Limb (tissue), 2 donors: ENCODE data around the gene GLYATL1.

Source experiments
- DNase-seq, 2 donors: peaks; one replicate each; pipeline ENCODE4 v3.0.0-alpha.2; 2016; ENCODE audit errors: extremely low spot score in 2 of 2

The GLYATL1 gene, protein sequence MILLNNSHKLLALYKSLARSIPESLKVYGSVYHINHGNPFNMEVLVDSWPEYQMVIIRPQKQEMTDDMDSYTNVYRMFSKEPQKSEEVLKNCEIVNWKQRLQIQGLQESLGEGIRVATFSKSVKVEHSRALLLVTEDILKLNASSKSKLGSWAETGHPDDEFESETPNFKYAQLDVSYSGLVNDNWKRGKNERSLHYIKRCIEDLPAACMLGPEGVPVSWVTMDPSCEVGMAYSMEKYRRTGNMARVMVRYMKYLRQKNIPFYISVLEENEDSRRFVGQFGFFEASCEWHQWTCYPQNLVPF

DNA sequence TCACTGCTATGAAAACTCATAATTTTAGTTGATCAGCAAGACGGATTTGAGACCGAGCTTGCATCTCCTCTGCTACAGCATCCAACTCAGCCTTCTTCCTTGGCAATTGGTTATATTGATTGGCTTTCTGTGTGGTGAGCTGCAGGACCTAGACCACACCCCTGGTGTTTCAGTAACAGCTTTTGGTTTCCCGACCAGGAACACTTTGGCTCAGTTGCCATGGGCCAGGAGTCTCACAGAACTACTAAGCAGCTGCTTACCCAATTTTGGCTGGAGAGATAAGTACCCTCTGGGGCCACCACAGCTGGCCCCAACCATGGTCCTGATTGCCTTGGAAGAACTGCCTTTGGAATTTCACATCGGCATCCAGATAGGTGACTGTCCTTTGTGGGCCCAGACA, at the start of gene GLYATL1:
TSS of gene GLYATL1 (plus strand) at position 212 of the 400 bp plus-strand sequence. CDS start 7,600 bp downstream, outside the sequence.
- DNase-seq = no peak

DNA sequence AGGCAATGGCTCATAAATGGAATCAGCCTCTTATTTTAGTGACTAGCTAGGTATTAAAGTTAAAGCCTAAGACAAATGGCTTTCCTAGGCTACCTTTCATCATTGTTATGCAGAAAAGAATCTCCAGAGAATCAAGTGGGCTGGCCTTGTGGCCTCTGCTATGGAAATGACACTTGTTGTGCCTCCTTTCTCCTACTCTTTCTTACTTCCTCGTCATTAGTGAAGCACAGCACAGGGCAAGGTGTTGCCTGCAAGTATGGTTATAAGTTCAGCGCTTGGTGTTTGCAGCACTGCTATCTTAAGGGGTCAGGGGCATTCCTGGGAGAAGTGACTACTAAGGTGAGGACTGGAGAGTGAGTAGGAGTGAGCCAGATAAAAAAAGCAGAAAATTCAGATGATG, 45.4 kb upstream of the GLYATL1 start:
- no peak for DNase-seq

DNA sequence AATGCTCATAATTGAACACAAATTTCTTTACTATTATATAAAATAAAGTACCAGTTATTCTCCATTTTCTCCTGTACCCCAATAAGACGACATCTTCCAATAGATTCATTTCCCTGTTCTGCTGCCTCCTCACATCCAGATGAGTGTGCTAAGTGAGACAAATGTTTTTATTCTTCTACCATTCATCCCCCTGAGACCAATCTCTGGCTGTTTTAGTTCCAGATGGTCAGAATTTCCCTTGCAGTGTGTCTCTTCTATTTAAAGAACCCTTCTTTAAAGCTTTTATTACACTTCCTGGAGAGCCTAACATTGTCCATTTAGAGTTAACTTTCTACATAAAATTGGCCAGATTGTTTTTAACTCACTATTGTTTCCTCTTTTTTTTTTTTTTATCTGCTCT, 41.2 kb upstream of the GLYATL1 start:
- DNase-seq = peak in 1 of 2 donors; percentile 14

DNA sequence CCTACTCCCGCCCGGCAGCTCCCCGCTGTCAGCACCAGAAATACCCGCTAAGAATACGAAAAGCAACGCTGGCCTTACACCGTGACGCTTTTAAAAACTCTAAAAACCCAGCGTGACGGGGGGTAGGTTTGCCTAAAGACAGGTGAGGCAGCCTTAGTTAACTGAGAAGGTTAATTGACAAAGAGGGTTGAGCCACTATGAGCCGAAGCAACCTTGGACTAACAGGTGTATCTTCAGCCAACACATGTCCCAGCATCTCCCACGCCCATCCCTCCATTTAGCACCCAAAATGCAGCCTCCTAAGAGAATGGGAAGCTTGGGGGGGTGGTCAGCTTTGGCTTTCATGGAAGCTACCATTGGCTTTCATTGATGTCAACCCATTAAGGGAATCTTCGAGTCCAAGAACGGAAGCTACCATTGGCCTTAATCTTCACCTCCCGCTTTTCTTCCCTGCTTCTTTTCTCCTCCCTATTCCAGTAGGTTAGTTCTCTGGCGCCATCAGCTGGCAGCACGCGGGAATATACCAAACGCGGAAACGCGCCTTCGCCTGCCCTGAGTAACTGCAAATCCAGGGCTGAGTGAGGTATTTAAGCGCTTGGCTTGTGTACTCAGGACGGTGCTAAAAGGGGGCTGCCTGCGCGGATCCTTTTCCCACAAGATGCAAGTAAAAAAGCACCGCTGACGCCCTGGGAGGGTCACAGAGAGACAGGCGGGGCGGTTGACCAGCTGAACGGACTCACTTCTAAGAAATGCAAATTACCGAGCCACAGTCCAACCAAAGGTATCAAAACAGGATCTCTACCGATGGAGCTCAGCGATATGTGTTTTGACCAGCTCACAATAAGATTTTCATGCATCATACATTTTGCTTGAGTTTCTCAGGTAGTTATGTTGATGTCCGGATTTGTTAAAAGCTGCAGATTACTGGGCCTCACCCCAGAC, 38.5 kb upstream of the GLYATL1 start:
- DNase-seq = peak; percentile 67 to 87

DNA sequence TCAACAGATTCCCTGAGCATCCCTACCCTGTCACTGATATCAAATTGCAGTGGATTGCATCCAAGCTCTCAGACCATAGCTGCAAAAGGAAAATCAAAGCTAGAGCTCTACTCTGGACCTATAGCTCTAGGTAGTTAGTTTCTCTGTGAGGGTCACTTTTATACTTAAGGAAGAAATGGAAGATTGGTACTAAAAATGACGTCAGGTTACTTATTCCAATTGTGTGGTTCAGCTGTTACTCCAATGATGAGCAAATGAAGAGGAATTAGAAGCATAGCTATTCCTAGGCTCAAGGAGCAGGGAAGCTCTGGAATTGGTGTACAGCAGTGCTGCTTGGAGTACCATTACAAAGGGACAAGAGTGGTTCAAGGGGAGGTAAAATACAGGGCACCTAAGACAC, 36.4 kb upstream of the GLYATL1 start:
- no peak for DNase-seq

DNA sequence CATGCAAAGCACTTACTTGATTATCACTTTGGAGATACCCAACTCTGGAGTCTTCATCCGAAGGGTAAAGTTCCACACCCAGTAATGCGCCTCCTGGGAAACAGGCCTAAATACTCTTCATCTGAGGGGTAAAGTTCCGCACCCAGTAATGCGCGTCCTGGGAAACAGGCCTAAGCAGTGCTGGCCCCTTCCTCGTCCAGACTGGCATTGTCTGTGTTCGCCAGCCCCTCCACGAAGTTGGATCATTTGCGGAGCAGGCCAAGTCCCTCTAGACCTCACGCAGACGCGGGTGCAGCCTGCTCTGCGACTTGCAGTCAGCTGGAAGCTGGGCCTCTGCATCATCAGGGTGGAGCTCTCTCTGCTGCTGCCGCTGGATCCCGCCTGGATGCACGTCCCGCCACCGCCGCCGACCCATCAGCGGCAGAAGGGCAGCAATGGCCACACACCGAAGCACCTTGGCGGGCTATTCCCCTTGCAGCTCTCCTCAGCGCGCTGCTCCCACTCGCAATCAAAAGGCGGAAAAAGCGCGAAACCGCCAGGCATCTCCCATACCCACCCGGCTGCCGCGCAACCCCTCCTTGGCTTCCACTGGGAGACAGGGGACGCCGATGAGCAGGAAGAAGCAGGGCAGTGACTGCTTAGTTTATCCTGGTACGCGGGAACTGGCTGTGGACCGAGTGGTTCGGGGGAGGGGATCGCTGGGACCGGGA, 34.1 kb upstream of the GLYATL1 start:
- peak; percentile 36 to 78 for DNase-seq

DNA sequence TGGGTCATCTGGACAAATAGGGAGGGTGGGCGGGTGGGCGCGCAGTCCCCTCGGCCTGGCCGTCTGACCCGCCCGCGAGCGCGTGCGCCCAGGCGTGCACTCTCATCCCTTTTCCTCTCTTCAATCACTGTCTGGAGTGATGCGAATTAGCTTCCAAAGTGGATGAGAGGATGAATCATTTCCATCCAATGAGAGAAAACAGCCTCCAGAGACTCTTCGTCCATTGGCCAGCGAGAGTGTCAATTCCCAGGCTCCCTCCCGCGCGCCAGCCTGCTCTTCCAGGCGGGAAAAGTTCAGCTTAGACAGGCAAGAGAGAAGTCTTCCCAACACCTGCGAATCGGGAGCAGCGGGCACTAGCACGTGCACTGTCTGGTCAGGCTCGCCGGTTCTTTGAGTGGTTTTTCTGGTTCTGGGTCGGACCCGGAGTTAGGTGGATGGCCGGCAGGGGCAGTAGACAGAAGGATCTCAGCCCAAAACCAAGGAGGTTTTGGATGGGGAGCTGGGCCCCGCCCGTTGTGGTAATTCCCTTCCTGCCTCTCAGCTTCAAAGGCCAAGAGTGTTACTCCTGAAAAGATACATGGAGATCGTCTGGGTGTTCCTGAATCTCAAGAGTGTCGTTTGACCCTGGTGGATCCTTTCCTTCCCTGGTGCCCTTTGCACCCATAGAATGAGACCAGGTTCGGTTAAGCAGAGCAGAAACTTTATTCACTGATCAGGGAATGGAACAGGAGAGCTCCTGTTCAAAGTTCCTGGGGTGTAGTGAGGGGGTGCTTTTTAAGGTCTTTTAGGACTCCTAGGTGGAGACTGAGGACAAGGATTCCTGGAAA, 33.4 kb upstream of the GLYATL1 start:
- peak; percentile 80 to 85 for DNase-seq

DNA sequence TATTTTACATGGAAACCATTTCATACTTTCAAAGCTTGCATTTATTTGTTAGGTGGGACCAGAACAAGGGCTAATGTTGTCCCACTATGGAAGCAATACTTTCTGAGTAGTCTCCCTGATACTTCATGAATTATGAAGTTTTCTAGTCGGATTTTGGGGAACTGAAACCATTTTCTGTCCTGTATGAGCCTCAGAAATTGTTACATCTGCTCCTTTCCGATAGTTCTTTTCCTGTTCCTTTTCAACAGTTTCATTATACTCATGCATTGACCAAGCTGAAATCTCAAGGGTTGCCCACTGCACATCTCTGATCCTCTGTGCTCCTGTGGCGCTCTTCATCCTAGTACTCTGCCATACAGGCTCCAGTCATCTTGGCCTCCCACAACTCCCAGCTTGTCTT, 31.5 kb upstream of the GLYATL1 start:
- DNase-seq = no peak

DNA sequence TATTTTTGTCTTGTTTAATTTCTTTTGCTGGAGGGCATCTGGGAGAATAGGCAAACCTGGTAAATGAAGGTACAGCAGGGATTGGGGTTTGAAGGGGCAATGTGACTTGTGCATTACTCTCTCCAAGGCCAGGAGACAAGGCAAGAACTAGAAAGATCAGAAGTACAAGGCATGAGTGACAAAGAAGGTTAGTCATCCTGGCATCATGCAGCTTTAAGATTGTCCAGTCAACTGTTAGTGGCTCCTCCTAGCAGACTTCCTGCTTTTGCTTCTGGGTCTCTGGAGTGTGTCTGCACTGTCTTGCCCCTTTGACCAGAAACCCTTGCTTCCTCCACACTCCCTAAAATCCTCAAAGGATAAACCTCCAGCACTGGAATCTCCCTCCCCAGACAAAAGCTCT, 27.2 kb upstream of the GLYATL1 start:
- DNase-seq = no peak

DNA sequence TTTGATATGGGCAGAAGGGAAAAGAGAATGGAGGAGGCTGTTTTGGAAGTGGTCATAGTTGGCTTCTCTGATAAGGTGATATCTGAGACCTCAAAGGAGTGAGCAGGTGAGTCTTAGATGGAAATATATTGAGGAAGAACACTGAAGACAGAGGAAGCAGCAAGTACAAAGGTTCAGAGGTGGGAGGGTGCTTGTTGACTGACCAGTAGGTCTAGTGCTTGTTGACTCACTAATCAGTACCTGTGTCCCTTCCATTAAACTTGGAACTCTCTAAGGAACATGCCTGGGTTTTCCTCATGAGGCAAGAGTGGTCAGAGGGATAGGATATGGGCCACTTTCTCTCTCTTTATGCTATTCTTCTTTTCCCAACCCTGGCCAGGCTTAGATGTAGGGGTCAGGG, 25.6 kb upstream of the GLYATL1 start:
- DNase-seq = no peak

DNA sequence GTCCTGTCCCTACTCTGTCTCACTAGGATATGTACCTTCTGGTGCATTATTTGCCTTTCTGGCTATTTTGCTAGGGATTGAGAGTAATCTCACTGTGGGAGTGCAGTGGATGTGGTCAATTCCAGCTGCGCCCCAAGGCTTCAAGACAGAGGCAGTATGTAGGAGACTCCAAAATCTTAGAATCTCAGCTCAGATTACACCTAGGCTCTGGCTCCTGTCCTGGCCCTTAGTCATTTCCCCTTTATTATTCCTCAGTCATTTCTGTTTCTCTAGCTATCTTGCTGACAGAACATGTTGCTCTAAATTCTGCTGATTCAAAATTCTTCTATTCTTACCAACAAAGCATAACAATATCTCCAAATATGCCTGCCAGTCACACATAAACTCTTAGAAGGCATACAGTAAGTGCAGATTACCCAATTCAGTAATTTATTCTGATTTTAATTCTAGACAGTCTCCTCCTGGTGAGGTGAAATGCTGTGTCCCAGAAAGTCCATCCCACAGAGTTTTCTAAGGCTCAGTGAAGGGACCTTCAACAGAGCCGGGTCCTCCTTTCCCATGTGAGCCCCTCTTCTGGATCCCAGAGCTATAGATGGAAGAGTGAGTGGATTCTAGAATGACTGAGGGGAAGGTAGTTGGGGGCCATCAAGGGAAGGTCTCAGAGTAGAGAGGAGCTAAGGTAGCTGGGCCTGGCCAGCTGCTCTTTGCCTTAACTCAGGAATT, 24.3 kb upstream of the GLYATL1 start:
- DNase-seq = no peak

DNA sequence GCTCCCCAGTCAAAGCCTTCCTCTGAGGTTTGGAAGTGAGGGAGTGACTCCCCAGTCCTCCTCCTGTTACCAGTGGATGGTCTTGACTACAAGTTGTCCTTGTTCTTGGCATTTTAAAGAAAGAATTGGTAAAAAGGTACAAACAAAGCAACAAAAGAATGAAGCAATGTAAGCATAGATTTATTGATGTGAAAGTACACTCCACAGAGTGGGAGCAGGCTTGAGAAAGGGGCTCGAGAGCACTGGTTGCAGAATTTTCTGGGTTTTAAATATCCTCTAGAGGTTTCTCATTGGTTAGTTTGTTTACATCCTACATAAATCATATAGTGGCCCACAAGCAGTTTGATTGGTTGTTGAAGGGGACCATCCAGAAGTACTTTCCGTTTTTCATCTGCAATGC, 22.7 kb upstream of the GLYATL1 start:
- DNase-seq = no peak

DNA sequence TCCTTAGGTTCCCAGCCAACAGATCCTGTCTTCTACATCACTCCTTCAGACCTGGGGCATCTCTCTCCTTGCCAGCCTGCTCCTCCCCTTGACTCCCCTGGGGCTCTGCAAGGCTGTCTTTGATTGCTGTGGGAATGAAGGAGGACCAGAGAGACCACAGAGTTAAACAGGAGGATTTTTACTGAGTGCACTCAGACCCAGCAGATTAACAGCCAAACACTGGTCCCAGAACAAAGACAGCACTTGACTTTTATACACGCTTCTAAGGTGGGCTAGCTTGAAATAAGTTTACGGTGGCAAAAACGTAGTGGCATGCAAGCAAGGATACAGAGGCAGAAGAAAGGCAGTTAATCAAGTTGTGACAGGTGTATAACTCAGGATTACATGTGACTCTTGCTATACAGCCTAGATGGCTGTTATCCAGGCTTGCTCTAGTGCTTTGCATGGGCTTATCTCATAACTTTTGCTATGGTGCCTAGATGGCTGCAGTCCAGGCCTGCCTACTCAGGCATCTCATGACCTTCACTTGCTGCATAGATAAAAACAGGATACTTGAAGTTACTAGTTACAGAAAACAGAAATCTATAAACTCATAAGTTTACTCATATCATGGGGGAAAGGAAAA, 22.0 kb upstream of the GLYATL1 start:
- DNase-seq = no peak

DNA sequence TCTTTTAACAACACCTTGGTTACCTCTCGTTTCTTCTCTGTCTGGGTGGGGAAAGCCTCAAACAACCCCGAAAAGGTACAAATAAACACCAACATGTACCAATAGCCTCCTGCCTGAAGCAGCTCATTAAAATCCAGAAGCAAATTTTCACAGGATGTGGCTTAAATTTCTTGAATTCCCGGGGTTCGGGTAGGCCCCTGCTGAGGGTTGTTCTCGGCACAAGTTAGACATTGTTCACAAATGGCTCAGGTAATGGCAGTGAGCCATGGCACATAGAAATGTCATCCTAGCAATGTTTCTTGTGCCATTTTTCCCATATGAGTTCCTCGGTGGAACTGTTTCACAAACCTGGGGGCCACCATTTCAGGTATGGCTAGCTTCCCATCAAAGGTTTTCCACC, 19.7 kb upstream of the GLYATL1 start:
- DNase-seq = no peak

DNA sequence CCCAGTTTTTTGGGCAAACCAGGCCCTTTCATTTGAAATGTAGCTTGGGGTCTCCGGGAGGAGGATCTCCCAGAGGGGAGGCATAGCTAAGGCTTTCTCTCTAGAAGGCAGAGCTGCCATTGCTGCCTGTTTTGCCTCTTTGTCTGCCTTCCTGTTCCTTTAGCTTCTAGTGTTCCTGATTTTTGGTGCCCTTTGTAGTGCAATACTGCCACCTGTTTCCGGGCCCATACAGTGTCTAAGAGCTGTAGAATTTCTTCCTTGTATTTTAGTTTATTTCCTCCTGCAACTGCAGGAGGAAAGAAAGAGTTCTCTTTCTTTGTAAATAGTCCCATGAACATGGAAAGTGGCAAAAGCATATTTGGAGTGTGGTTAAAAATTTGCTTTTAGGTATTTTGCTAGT, 19.3 kb upstream of the GLYATL1 start:
- DNase-seq = no peak

DNA sequence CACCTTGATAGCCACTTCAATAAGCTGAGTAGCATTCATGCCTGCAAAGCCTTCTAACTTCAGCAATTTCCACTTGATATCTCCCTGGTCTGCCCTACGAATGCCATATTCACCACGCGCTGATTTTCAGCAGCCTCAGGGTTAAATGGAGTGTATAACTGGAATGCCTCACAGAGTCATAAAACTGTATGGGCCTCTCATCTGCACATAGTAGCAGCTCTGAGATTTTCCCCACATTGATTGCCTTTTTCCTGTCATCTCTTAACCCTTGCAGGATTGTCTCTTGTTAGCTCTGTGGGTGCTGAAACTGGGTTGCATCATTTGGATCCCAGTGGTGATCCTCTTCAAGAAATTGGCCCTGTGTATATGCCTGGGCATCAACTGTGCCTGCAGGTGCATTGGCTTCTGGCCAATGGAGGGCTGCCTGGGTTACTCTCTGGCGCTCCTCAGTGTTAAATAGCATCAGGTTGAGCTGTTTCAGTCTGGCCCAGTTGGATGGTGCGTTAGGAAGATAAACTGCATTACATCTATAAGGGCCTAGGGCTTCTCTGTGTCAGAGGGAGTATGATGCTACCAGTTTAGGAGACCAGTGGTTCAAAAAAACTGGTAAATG, 17.4 kb upstream of the GLYATL1 start:
- DNase-seq = no peak

DNA sequence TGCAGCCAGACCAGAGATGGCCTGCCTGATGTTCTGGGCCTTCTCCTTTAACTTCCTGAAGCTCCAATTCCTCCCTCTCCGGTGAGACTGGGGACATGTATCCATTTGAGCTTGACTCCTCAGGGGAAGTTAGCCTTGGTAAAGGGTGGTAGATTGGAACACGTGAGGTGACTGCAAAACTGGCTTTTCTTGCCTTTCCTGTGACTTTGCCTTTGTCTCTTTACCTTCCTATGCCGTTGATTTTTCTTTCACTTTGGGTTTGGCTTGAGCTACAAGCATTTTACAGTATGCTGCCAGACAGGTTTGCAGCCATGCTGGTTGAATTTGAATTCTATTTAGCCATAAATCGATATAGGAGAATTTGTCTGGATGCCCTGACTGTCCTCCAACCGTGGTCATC, 16.8 kb upstream of the GLYATL1 start:
- no peak for DNase-seq

DNA sequence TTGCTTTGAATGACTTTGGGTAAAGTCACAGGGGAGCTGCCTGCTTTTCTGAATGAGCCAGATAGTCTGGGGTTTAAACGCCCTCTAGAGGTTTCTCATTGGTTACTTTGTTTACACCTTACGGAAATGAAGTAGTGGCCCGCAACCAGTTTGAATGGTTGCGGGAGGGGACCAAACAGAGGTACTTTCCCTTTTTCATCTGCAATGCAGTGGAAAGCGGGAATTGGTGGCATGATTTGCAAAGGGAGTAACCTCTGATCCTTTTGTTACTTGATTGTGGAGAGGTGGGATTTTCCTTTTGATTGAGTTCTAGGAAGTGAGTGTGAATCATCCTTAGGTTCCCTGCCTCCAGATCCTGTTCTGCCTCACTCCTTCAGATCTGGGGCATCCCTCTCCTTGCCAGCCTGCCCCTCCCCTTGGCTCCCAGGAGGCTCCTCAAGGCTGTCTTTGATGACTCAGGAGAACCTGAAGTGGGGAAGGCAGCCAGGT, 15.9 kb upstream of the GLYATL1 start:
- DNase-seq = no peak

DNA sequence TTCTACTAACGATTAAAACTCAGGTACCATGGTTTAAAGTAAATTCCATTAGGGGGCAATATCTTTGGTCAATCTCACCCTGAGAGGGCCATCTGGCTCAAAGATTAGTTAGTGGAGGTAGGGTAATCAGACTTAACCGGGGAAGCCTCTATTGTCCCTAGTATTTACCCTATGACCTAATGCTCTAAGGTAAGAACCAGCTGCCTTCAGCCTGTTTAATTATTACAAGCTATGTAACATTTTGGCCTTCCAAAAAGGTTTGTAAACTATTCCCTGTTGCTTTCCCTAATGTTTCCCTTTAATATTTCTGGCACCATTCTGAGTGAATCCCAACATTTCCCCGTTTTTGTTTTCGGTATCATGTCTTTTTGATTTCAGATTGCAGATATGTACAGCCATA, 15.1 kb upstream of the GLYATL1 start:
- DNase-seq = no peak
